Measurements from ENCODE around the gene EPN1. TPM values are rescaled to one million over a fixed set of nuclear protein-coding genes. Genes with fewer than 3 reads are reported as not detected.
"Not testable (repeated sequence)": the region's sequence is repeated elsewhere in the genome, so short reads cannot be mapped to it uniquely, and the experiment has no call there.

Gene EPN1
- total RNA-seq, 1 donor from 2014 or later: 151 TPM

DNA sequence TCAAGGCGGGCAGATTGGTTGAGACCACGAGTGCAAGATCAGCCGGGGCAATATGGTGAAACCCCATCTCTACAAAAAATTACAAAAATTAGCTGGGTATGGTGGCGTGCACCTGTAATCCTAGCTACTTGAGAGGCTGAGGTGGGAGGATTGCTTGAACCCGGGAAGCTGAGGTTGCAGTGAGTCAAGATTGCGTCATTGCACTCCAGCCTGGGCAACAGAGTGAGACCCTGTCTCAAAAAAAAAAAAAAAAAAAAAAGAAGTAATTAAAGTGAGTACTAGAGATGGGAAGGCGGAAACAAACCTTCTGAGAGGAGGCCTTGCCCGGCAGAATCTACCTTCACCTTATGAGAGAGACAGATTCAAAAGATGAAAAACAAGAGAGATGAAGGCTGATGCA is 48.5 kb downstream of the EPN1 start:
- no peak overlapping the region for H3K4me3 ChIP-seq (ENCODE audit: low read depth, low read length)
- TF ChIP-seq, protein P1, sequence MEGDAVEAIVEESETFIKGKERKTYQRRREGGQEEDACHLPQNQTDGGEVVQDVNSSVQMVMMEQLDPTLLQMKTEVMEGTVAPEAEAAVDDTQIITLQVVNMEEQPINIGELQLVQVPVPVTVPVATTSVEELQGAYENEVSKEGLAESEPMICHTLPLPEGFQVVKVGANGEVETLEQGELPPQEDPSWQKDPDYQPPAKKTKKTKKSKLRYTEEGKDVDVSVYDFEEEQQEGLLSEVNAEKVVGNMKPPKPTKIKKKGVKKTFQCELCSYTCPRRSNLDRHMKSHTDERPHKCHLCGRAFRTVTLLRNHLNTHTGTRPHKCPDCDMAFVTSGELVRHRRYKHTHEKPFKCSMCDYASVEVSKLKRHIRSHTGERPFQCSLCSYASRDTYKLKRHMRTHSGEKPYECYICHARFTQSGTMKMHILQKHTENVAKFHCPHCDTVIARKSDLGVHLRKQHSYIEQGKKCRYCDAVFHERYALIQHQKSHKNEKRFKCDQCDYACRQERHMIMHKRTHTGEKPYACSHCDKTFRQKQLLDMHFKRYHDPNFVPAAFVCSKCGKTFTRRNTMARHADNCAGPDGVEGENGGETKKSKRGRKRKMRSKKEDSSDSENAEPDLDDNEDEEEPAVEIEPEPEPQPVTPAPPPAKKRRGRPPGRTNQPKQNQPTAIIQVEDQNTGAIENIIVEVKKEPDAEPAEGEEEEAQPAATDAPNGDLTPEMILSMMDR (conservative IDR thresholded peaks at IDR 0.05; ENCODE audit: low read depth, low read length): no peak
- DNase-seq (ENCODE audit: low read depth): no peak

DNA sequence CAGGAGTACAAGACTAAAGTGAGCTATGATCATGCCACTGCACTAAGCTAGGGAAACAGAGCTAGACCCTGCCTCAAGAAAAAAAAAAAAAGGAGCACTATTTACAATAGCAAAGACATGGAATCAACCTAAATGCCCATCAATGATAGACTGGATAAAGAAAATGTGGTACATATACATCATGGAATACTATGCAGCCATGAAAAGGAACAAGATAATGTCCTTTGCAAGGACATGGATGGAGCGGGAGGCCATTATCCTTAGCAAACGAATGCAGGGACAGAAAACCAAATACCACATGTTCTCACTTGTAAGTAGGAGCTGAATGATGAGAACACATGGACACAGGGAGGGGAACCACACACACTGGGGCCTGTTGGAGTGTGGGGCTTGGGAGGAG is 55.4 kb downstream of the EPN1 start:
- DNase-seq (ENCODE audit: low read depth); H3K4me3 ChIP-seq (ENCODE audit: low read depth, low read length): not testable (repeated sequence)

GRCh38 chr19:55738302-55738701 is 63.3 kb downstream of the EPN1 start, which contains the start of gene NLRP9:
NLRP9 (minus strand) TSS chr19:55738402; CDS start chr19:55738374, 28 bp downstream.
- DNase-seq (ENCODE audit: low read depth): no peak
- H3K4me3 ChIP-seq (ENCODE audit: low read depth, low read length): no peak within 1 kb of the TSS
- TF ChIP-seq, protein P1 (conservative IDR thresholded peaks at IDR 0.05; ENCODE audit: low read depth, low read length): no peak

GRCh38 chr19:55750715-55751114 is 75.7 kb downstream of the EPN1 start:
- TF ChIP-seq, protein P1 (conservative IDR thresholded peaks at IDR 0.05; ENCODE audit: low read depth, low read length): no peak
- DNase-seq (ENCODE audit: low read depth): no peak
- no peak overlapping the region for H3K4me3 ChIP-seq (ENCODE audit: low read depth, low read length)

DNA sequence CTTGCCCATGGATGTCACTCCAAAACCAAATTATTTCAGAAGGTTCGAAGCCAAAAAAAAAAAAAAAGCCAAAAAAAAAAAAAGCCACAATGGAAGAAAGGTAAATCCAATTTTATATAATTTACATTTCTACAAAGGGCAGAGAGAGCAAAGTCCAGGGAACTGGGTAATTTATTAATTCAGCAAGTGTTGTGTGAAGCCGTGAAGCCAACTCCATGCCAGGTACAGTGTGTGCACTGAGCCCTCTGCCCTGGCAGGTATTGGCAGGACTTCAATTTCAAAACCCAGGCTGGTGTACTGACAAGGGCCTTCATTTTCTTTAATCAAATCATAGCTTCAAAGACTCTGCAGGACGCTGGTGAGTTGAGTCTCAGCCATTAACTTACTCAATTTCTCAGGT is 78.4 kb downstream of the EPN1 start:
- no peak overlapping the region for H3K4me3 ChIP-seq (ENCODE audit: low read depth, low read length)
- no peak for DNase-seq (ENCODE audit: low read depth)
- TF ChIP-seq, protein P1 (conservative IDR thresholded peaks at IDR 0.05; ENCODE audit: low read depth, low read length): no peak

- not testable (repeated sequence) for DNase-seq (ENCODE audit: low read depth); H3K4me3 ChIP-seq (ENCODE audit: low read depth, low read length)
Measured at GRCh38 chr19:55756808-55757207, 81.8 kb downstream of the EPN1 start.

DNA sequence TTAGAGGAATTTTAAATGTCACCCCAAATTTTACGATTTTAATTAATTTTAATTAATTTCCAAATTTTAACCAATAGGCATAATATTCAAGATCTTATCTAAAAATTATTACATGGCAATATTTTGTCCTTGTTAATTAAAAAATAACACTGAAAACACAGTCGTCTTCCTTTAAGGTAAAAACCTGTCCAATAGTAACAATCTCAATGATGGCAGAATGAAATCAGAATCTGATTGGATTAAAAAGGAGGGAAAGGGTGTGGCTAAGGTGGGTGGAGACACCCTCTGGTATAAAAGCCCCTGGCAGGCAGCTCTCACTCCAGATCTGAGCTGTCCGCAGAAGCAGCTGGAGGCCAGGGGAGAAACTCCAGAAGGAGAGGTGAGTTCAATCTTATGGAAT is 83.8 kb downstream of the EPN1 start, which contains the start of gene RFPL4A:
TSS of gene RFPL4A (plus strand) at position 301 of the 400 bp plus-strand sequence. CDS start 2,704 bp downstream, outside the sequence.
- H3K4me3 ChIP-seq (ENCODE audit: low read depth, low read length); DNase-seq (ENCODE audit: low read depth): not testable (repeated sequence)

Other genes with a start within 250 kb of the EPN1 start
- gene SHISA7, start 231.9 kb upstream of the EPN1 start, total RNA-seq: 0.17 TPM in 1 of 2 replicates, not detected in the other
- 58.7 and 71.2 TPM in 2 replicates for gene ISOC2, start 213.6 kb upstream of the EPN1 start, total RNA-seq
- not detected in 2 replicates for gene C19orf85, start 210.5 kb upstream of the EPN1 start, total RNA-seq
- 4.2 and 6.2 TPM in 2 replicates for gene ZNF628, start 198.6 kb upstream of the EPN1 start, total RNA-seq
- gene NAT14, start 190.0 kb upstream of the EPN1 start, total RNA-seq: 29.0 and 29.2 TPM in 2 replicates
- gene SSC5D, start 186.8 kb upstream of the EPN1 start, total RNA-seq: 0.86 TPM in 1 of 2 replicates, not detected in the other
- 0.58 and 2.9 TPM in 2 replicates for gene SBK2, start 138.1 kb upstream of the EPN1 start, total RNA-seq
- gene SBK3, start 129.7 kb upstream of the EPN1 start, total RNA-seq: 0.23 TPM in 1 of 2 replicates, not detected in the other
- 10.0 and 11.4 TPM in 2 replicates for gene ZNF579, start 94.4 kb upstream of the EPN1 start, total RNA-seq
- 5.5 and 9.7 TPM in 2 replicates for gene FIZ1, start 75.7 kb upstream of the EPN1 start, total RNA-seq
- 16.4 and 18.0 TPM in 2 replicates for gene ZNF524, start 74.9 kb upstream of the EPN1 start, total RNA-seq
- gene ZNF865, start 69.6 kb upstream of the EPN1 start, total RNA-seq: 3.4 and 6.2 TPM in 2 replicates
- gene ZNF784, start 50.7 kb upstream of the EPN1 start, total RNA-seq: 0.58 and 4.0 TPM in 2 replicates
- gene ZNF580, start 34.2 kb upstream of the EPN1 start, total RNA-seq: 10.6 and 10.8 TPM in 2 replicates
- gene ZNF581, start 31.6 kb upstream of the EPN1 start, total RNA-seq: 27.2 and 29.2 TPM in 2 replicates
- 10.2 and 17.9 TPM in 2 replicates for gene CCDC106, start 27.0 kb upstream of the EPN1 start, total RNA-seq
- 142 and 205 TPM in 2 replicates for gene U2AF2, start 20.2 kb upstream of the EPN1 start, total RNA-seq
- not detected in 2 replicates for gene NLRP9, start 63.2 kb downstream of the EPN1 start, total RNA-seq
- not detected in 2 replicates for gene RFPL4A, start 83.9 kb downstream of the EPN1 start, total RNA-seq
- gene RFPL4AL1, start 93.9 kb downstream of the EPN1 start, total RNA-seq: not detected in 2 replicates
- gene NLRP11, start 156.8 kb downstream of the EPN1 start, total RNA-seq: not detected in 2 replicates
- not detected in 2 replicates for gene NLRP4, start 161.3 kb downstream of the EPN1 start, total RNA-seq

Data from epithelial cell of proximal tubule (primary cell).